CD1c-positive myeloid dendritic cell (primary cell): ENCODE results near the gene MTHFSD.

Source experiments
- DNase-seq: peaks from one replicate; pipeline ENCODE4 v3.0.0-alpha.2; 2016; ENCODE audit errors: extremely low spot score

MTHFSD gene

DNA sequence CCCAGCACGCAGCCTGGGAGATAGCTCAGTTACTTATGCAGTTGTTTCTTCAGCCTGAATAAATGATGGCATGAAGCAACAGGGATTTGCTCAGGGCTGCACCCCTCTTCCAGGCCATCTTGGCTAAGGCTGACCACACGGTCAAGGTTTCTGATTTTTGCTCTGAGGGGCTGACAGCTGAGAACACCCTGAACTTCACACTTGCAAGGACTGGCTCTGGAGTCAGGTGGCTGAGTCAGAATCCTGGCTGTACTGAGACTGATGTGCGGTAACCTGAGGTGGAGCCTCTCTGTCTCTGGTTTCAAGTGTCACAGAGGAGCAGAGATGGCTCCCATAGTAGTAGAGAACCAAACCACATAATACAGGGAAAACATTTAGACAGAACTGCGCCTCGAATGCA is 4.8 kb downstream of the MTHFSD start:
- DNase-seq, result no peak

GRCh38 chr16:86549893-86550190 is 5.2 kb downstream of the MTHFSD start:
- no peak for DNase-seq

DNA sequence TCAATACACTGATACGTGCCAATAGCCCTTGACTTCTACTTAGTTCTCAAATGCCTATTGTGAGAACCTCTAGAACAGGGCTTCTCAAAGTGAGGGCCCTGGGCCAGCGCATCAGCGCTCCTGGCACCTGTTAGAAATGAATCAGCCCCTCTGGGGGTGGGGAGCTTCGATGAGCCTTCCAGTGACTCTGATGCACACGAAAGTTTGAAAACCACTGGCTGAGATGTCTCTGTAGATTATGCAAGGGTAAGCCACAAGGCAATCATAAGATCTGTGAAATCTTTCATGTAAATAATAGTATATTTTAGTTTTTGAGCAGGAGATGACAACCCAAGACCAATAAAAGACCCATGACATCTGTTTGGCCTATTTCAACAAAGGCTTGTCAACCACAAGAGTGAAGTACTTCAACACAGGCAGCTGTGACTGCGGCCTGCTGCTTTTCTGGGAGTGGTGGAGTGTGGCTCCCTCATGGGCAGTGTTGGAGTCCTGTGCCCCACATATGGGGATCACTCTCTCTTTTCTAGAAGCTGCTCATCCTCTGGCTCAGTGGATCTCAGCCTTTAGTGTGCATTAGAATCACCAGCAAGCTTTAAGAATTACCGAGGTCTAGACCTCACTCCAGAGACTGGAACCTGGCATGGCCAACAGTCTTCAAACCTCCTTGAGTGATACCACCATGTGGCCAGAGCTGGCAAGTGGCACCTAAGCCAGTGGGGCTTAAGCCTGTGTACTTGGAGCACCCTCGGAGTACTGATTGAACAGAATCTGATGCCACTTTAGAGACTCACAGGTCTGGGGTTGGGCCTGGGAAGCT is 5.8 kb downstream of the MTHFSD start:
- no peak for DNase-seq

DNA sequence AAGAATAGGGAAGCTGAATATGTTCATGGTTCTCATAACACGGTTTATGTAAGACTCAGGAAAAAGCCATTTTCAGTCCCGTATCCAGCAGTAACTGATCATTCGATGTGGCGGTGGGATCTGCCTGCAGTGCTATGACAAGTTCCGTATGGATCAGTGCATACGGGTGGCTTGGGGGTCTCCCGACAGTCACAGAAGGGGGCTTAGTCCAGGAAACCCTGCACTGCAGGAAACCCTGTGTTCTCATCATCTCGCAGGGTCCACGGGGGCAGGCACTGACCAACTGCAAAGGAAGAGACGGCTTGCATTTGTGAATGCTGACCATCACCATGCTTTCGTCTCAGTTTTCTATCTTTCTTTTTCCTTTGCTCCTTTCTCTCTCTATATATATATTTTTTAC is 7.7 kb downstream of the MTHFSD start:
- no peak for DNase-seq

- no peak for DNase-seq
Measured at GRCh38 chr16:86546638-86547013, 8.4 kb downstream of the MTHFSD start.

DNA sequence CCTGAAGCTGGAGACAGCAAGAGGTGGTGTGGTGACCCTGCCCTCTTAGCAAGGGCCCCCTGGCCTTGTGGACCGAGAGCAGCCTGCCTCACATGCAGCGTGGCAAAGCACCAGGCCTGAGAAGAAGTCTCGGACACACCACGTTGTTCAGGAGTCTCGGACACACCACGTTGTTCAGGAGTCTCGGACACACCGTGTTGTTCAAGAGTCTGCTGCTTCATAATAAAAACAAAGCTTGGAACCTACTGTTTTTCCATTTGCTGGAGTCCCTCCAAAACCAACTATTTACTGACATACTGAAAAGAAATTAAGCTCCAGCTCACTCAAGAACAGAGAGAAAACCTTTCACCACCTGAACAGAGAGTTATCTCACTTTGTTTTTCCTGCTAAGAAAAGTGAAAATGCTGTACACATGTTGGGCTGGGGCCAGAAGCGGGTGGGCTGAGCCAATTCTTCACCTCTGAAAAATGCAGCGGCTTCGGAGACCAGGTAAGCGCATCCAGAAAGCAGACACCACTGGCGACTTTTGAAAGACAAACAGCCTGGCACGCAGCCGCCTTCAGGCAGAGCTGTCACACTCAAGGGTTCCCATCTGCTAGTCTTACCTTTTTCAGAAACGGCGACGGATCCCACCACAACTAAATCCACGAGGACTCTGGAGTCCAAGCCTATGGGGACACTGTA is 8.9 kb downstream of the MTHFSD start:
- DNase-seq, result no peak

GRCh38 chr16:86545481-86545880 is 9.6 kb downstream of the MTHFSD start:
- DNase-seq, result no peak

DNA sequence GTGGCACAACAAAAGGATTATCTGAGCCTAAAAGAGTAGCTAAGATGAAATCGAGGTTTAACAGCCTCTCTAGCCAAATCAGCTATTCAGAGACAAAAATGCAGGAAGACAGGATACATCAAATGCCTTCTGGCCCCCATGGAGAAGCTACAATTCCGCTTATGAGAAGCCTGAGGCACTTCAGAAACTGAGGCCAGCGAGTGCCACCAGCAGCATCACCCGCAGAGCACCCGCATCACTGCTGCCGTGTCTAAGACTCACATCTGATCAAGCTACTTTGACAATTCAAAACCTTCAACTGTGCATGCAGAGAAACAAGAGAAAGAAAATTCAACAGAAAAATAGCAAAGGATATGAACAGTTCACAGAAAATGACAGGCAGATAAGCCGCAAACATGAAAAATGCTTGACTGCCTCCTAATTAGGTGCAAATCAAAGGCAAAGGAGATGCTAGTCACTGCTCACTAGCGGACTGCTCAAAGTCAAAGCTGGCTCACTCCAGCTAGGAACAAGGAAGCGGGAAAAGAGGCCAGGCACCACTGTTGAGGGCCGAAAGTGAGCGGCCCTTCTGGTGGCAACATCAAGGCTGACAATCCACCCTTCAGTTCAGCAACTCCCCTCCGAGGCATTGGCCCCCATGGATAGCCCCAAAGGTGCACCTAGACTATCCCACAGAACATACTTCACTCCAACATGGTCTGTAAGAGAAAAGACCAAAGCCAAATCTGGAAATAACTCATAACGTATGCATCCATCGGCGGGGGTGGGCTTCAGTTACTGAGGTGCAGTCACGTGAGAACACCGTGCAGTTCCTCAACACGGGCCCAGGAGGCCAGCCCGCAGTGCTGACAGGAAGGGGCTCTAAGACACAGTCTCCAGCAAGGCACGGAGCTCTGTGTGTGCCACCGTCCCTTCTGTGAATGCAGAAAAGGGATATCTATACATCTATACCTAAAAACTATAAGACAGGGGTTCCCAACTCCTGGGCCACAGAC is 12.0 kb downstream of the MTHFSD start:
- DNase-seq, result no peak

DNA sequence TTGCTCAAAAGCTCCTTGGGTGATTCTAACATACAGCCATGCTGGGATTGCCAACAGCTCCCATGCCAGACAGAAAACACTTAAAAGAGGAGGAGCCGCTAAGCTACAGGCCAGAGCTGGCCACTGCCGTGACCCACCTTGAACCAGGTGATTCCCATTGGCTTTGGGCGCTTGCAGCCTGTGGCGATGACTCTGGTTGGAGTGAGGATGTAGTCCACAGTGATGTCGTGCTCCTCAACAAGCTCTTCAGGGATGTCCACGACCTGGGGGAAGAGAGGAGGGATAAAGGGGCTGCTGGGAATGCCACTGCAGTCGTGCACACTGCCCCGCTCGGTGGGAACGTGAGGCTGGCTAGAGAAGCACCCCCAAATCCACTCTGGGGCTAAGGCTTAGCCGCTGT is 13.5 kb downstream of the MTHFSD start:
- no peak for DNase-seq

GRCh38 chr16:86540894-86541293 is 14.1 kb downstream of the MTHFSD start:
- no peak for DNase-seq

GRCh38 chr16:86538196-86538780 is 16.7 kb downstream of the MTHFSD start:
- no peak for DNase-seq

- no peak for DNase-seq
Measured at GRCh38 chr16:86537486-86537885, 17.5 kb downstream of the MTHFSD start.

DNA sequence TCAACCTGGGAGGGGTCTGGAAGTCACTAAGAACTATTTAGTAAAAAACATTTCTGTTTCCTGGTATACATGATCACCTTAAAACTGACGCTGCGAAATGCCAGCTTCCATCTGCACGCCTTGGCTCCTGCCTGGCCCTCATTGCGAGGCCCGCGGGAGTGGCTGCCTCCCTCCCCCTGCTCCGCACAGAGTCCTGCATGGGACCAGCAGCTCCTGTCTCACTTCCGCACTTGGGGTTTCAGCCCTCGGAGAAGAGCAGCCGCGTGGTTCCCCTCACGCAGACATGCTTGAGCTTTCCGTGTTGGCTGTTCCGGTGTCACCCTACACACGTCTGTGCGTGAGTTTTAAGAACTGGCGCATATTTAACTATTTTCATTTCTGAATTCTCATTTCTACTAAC is 18.4 kb downstream of the MTHFSD start:
- DNase-seq, result no peak

GRCh38 chr16:86534779-86535615 is 20.0 kb downstream of the MTHFSD start:
- DNase-seq, result no peak

- no peak for DNase-seq
Measured at GRCh38 chr16:86533767-86534351, 21.2 kb downstream of the MTHFSD start.

DNA sequence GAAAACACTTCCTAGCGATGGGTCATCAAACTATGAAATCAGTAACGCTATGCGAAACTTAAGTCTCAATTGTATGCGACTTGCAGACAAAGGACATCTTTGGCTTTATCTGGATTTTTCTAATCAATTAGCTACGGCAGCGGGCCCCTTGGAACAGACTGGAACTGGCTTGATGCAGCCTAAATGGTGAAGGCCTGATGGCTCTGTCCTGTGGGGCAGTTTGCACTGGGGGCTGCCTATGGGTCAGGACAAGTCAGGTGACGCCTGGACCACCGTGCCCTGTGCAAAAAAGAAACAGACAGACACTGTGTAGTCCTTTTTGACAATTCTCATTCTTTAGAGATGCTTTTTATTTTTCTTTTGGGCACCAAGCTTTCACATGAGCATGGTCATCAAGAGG is 22.0 kb downstream of the MTHFSD start:
- DNase-seq, result no peak

DNA sequence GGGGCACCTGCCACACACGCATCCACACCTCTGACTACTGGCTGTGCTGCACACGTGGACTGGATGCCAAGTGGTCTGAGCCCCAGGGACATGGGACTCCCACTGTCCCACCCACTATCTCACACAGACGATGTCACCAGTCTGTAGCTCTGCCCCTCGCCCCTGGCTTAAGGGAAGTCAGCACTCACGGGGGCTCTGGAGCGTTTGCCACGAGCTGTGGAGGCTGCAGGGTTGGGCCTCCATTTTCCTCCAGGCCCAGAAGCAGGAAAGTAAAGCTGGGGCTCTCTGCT is 22.6 kb downstream of the MTHFSD start:
- DNase-seq, result no peak

- DNase-seq, result no peak
Measured at GRCh38 chr16:86531641-86532525, 23.2 kb downstream of the MTHFSD start.

DNA sequence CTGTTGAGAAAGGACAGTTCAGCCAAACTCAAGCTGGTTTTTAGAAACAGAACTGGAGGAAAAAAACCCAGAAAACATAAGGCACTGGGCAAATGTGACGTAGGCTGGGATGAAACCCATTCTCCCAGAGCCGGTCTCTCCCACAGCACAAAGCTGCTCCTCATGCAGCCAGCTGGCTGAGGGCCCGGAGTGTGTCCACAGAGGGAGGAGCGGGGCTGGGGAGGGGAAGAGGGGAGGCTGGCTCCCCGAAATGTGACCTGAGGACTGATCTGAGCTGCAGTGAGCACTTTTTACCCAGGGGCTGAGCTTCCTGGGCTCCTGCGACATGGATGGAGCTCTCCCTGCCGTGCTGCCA is 23.9 kb downstream of the MTHFSD start:
- no peak for DNase-seq
